ENCODE measurements around the gene ATP1A1. TPM values are rescaled to one million over a fixed set of nuclear protein-coding genes. Genes with fewer than 3 reads are reported as not detected.

The ATP1A1 gene
- total and polyA plus RNA-seq, 9 of the 15 experiments (the other 6 are each of a cell fraction or from before 2014, with no cell fraction given) = 99.3 to 513 (median 234) TPM

DNA sequence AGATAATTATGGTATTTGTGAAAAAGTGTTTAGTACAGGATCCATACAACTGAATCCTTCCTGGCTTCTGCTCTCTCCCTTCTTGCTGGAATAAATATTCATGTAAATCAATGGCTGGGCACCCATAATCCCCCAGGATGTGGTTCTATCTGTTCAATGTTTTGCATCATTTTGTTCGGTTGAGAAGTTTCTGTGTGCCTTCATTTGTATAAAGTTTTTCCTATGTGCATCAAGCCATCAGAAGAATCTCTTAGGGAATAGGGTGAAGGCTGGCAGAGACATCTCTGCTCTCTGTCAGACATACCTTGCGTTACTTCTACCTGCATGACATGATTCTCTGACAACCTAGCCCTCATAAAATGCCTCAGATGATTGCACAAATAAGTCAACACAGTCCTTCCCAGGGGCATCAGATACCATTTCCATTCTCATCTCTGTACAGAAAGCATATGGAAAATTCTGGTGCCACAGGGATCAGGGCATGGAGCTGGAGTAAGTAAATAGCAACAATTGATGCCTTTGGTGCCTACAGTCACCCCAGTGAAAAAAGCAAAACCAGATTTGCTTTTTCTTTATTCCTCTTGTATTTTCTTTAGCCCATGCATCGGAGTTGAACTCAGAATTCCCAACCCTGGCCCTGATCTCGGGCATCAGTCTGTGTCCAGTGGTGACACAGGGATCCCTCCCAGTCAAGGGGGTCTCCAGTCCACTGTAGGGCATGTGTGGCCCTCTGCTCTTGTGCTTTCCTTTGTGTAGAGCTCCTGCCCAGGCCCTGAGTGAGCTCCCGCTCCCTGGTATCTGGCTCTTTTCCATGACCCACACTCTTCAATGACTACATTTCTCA, 39.7 kb upstream of the ATP1A1 start:
- Histone ChIP-seq H4K20me1 (replicated peaks; ENCODE audit: control insufficient read depth, insufficient read depth, low read length) (no peaks in the 10 kb centered on the region), H2AFZ (ENCODE audit: low read depth, low read length) (no peak overlapping the region), H3K9me3 (replicated peaks; ENCODE audit: control insufficient read depth, insufficient read depth, low read depth, low read length) (no peaks in the 10 kb centered on the region), H3K9ac (ENCODE audit: insufficient read depth in 1 of 2, low read depth in 2 of 2, low read length in 2 of 2) (no peak overlapping the region), H3K36me3 (ENCODE audit: control insufficient read depth, insufficient read depth, low read length) (no peaks in the 10 kb centered on the region), H3K4me2 (ENCODE audit: insufficient read depth, low read length) (no peak overlapping the region), H3K4me1 (replicated peaks in 1 of 2; ENCODE audit: control insufficient read depth in 2 of 2, insufficient read depth in 2 of 2, low read length in 2 of 2) (peaks cover 0 to 3% of the 10 kb centered on the region in 2 experiments; a peak in 1 of 5 replicates), H3K79me2 (ENCODE audit: control insufficient read depth, insufficient read depth, low read length) (no peaks in the 10 kb centered on the region), H3K27me3 (ENCODE audit: control insufficient read depth in 2 of 2, insufficient read depth in 2 of 2, low read length in 2 of 2) (peaks cover 7 to 19% of the 10 kb centered on the region in 2 experiments; a peak in 3 of 5 replicates), H3K4me3 (no peak overlapping the region), H3K9me1 (ENCODE audit: control insufficient read depth, insufficient read depth, low read length) (no peaks in the 10 kb centered on the region), H3K27ac (ENCODE audit: extremely low read depth, low read depth, low read length) (no peak overlapping the region)
- POLR2A ChIA-PET = interaction anchor here (0.7 to 1.0 kb wide), 2 partner anchors 15 to 179 kb away, joined by 3 to 4 read pairs; no protein-coding TSS in a partner anchor
- DNase-seq (ENCODE audit: extremely low read depth in 1 of 4, low spot score in 3 of 4) (no peak), ATAC-seq (no peak), FAIRE-seq (no peak)
- CTCF ChIA-PET (ENCODE audit: low intra/inter-chr PET ratio) = no interaction called here
- in situ Hi-C loops (cut with MboI) (no loop called here), intact Hi-C loops (cut with micrococcal nuclease) (no loop called here)
- no TSS peak for BruUV-seq (replicated peaks)
- TF ChIP-seq MXI1 (IDR thresholded peaks at IDR 0.05; ENCODE audit: low read depth, low read length) = no peak
- 20% methylated on average over 5 of the region's 5 CpGs for WGBS (ENCODE audit: insufficient coverage, low coverage, missing lambda C conversion rate)

- no peaks in the 10 kb centered on the region for H3K36me3 ChIP-seq (ENCODE audit: control insufficient read depth, insufficient read depth, low read length)
- no peaks in the 10 kb centered on the region for H3K9me1 ChIP-seq (ENCODE audit: control insufficient read depth, insufficient read depth, low read length)
- no peaks in the 10 kb centered on the region for H3K9me3 ChIP-seq (replicated peaks; ENCODE audit: control insufficient read depth, insufficient read depth, low read depth, low read length)
- 38% methylated on average over 2 of the region's 2 CpGs for WGBS (ENCODE audit: insufficient coverage, low coverage, missing lambda C conversion rate)
- H3K27ac ChIP-seq (ENCODE audit: extremely low read depth, low read depth, low read length) = no peak overlapping the region
- intact Hi-C loops (cut with micrococcal nuclease) (no loop called here), in situ Hi-C loops (cut with MboI) (no loop called here)
- POLR2A ChIA-PET = interaction anchor here (0.7 to 1.0 kb wide), 5 partner anchors 15 to 180 kb away, joined by 3 to 4 read pairs (median 3); no protein-coding TSS in a partner anchor
- H3K4me1 ChIP-seq (replicated peaks in 1 of 2; ENCODE audit: control insufficient read depth in 2 of 2, insufficient read depth in 2 of 2, low read length in 2 of 2) = peaks cover 0 to 3% of the 10 kb centered on the region in 2 experiments; a peak in 1 of 5 replicates
- no peaks in the 10 kb centered on the region for H3K79me2 ChIP-seq (ENCODE audit: control insufficient read depth, insufficient read depth, low read length)
- no peak overlapping the region for H3K4me2 ChIP-seq (ENCODE audit: insufficient read depth, low read length)
- no TSS peak for BruUV-seq (replicated peaks)
- CTCF ChIA-PET (ENCODE audit: low intra/inter-chr PET ratio) = no interaction called here
- no peak for DNase-seq (ENCODE audit: extremely low read depth in 1 of 4, low spot score in 3 of 4)
- peaks cover 7 to 19% of the 10 kb centered on the region in 2 experiments; a peak in 3 of 5 replicates for H3K27me3 ChIP-seq (ENCODE audit: control insufficient read depth in 2 of 2, insufficient read depth in 2 of 2, low read length in 2 of 2)
- no peak for ATAC-seq
- H2AFZ ChIP-seq (ENCODE audit: low read depth, low read length) = no peak overlapping the region
- H4K20me1 ChIP-seq (replicated peaks; ENCODE audit: control insufficient read depth, insufficient read depth, low read length) = no peaks in the 10 kb centered on the region
- FAIRE-seq = no peak
- H3K9ac ChIP-seq (ENCODE audit: insufficient read depth in 1 of 2, low read depth in 2 of 2, low read length in 2 of 2) = no peak overlapping the region
- H3K4me3 ChIP-seq = no peak overlapping the region
- TF ChIP-seq TRIM25 (IDR thresholded peaks at IDR 0.05; ENCODE audit: borderline replicate concordance) (no peak), CEBPB (tag; IDR thresholded peaks at IDR 0.05) (peak; percentile 22; the same call in 1 of the 2 replicates), NR2C2 (CRISPR knock-in tag; IDR thresholded peaks at IDR 0.05) (no peak), NR2C2 (tag; IDR thresholded peaks at IDR 0.05) (peak; percentile 59), SNIP1 (IDR thresholded peaks at IDR 0.05; ENCODE audit: low read depth) (no peak), TRIM24 (IDR thresholded peaks at IDR 0.05) (no peak)
- TF ChIP-seq, protein P1, sequence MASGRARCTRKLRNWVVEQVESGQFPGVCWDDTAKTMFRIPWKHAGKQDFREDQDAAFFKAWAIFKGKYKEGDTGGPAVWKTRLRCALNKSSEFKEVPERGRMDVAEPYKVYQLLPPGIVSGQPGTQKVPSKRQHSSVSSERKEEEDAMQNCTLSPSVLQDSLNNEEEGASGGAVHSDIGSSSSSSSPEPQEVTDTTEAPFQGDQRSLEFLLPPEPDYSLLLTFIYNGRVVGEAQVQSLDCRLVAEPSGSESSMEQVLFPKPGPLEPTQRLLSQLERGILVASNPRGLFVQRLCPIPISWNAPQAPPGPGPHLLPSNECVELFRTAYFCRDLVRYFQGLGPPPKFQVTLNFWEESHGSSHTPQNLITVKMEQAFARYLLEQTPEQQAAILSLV (tag; IDR thresholded peaks at IDR 0.05) = no peak
These were observed 39.0 kb upstream of the ATP1A1 start for GRCh38 chr1:116334015-116334547.
